HEK293 (cell line): Measurements from ENCODE around the gene NAA25.

ENCODE experiments used
- CTCF ChIA-PET: fragments of 350-600 bp; formaldehyde crosslinking; extraction: SDS; loops from one replicate; lab custom pipeline; 2021; ENCODE audit warnings: antibody characterized with exemption; lab: Yijun Ruan, JAX
- POLR2A ChIA-PET: fragments of 300-600 bp; formaldehyde crosslinking; extraction: SDS; loops from one replicate; lab custom pipeline; 2020; ENCODE audit warnings: antibody characterized with exemption, inconsistent platforms; lab: Yijun Ruan, JAX
- H3K27ac ChIP-seq: fragments of 200-500 bp; sonication (Bioruptor generic); 2 replicates; pipeline ENCODE4 v1.5.1; 2014; ENCODE audit warnings: low read depth, low read length, control low read depth, inconsistent platforms; ENCODE audit errors: extremely low read depth
- H3K36me3 ChIP-seq, 2 experiments: fragments of 200-500 bp in 1 of 2; sonication (Bioruptor generic) in 1 of 2; 1 replicate in 1 of 2; 2 replicates in 1 of 2; pipeline ENCODE4 v1.5.1; 2014 to 2017; ENCODE audit warnings: inconsistent platforms in 2 of 2, low read length in 2 of 2; ENCODE audit not compliant: control insufficient read depth in 2 of 2, insufficient read depth in 1 of 2
- H3K4me1 ChIP-seq: fragments of 200-500 bp; sonication (Bioruptor generic); 2 replicates; pipeline ENCODE4 v1.5.1; 2014; ENCODE audit warnings: mild to moderate bottlenecking, low read length, inconsistent platforms; ENCODE audit not compliant: control insufficient read depth, insufficient read depth
- H3K4me3 ChIP-seq: 2 replicates; pipeline ENCODE4 v1.5.1; 2011; ENCODE audit warnings: low read depth, mild to moderate bottlenecking, control low read depth, low read length, moderate library complexity
- H3K9me3 ChIP-seq: fragments of 200-500 bp; sonication (Bioruptor generic); 2 replicates; pipeline ENCODE4 v1.5.1; 2014; ENCODE audit warnings: low read depth, low read length, inconsistent platforms; ENCODE audit not compliant: control insufficient read depth, insufficient read depth
- FEZF1 ChIP-seq: fragments of 450-650 bp; formaldehyde crosslinking; IDR thresholded peaks from 2 replicates; pipeline ENCODE4 v1.5.1; 2016; ENCODE audit warnings: missing biosample characterization, missing genetic modification characterization
- PBX3 ChIP-seq: sonication (generic); formaldehyde crosslinking; IDR thresholded peaks from 2 replicates; pipeline ENCODE4 v1.8.1; 2022; ENCODE audit warnings: mild to moderate bottlenecking, moderate library complexity, missing genetic modification reagents
- ZNF121 ChIP-seq: fragments of 450-650 bp; formaldehyde crosslinking; IDR thresholded peaks from 2 replicates; pipeline ENCODE4 v1.5.1; 2016; ENCODE audit warnings: missing biosample characterization, missing genetic modification characterization
- ZNF133 ChIP-seq: fragments of 450-650 bp; formaldehyde crosslinking; IDR thresholded peaks from 2 replicates; pipeline ENCODE4 v1.5.1; 2016; ENCODE audit warnings: missing biosample characterization, missing genetic modification characterization
- ZNF146 ChIP-seq: fragments of 450-650 bp; formaldehyde crosslinking; IDR thresholded peaks from 2 replicates; pipeline ENCODE4 v1.5.1; 2016; ENCODE audit warnings: missing biosample characterization, missing genetic modification characterization
- ZNF19 ChIP-seq: fragments of 450-650 bp; formaldehyde crosslinking; IDR thresholded peaks from 2 replicates; pipeline ENCODE4; 2016; ENCODE audit warnings: missing biosample characterization, missing genetic modification characterization, low read depth
- ZNF266 ChIP-seq: fragments of 450-650 bp; formaldehyde crosslinking; IDR thresholded peaks from 2 replicates; pipeline ENCODE4 v1.5.1; 2016; ENCODE audit warnings: missing biosample characterization, missing genetic modification characterization, low read depth
- ZNF423 ChIP-seq: fragments of 450-650 bp; formaldehyde crosslinking; IDR thresholded peaks from 2 replicates; pipeline ENCODE4 v1.5.1; 2016; ENCODE audit warnings: missing biosample characterization, missing genetic modification characterization
- ZNF596 ChIP-seq: fragments of 450-650 bp; IDR thresholded peaks from 2 replicates; pipeline ENCODE4 v1.5.0; 2018; ENCODE audit warnings: missing biosample characterization, mild to moderate bottlenecking, missing genetic modification characterization, moderate library complexity
- ZNF610 ChIP-seq: fragments of 450-650 bp; formaldehyde crosslinking; IDR thresholded peaks from 2 replicates; pipeline ENCODE4 v1.5.1; 2016; ENCODE audit warnings: missing biosample characterization, missing genetic modification characterization, borderline replicate concordance
- ZNF629 ChIP-seq: fragments of 450-650 bp; formaldehyde crosslinking; IDR thresholded peaks from 2 replicates; pipeline ENCODE4 v1.5.1; 2017; ENCODE audit warnings: missing biosample characterization, missing genetic modification characterization
- ZNF701 ChIP-seq: fragments of 450-650 bp; formaldehyde crosslinking; IDR thresholded peaks from 2 replicates; pipeline ENCODE4 v1.5.1; 2016; ENCODE audit warnings: missing biosample characterization, missing genetic modification characterization
- ZSCAN30 ChIP-seq: fragments of 450-650 bp; IDR thresholded peaks from 2 replicates; pipeline ENCODE4 v1.5.1; 2018; ENCODE audit warnings: missing biosample characterization, mild to moderate bottlenecking, missing genetic modification characterization, moderate library complexity
- TF ChIP-seq, protein P1 (sequence below): fragments of 450-650 bp; formaldehyde crosslinking; IDR thresholded peaks from 2 replicates; pipeline ENCODE4 v1.5.1; 2017; ENCODE audit warnings: missing biosample characterization, missing genetic modification characterization
- TF ChIP-seq, protein P2 (sequence below): fragments of 450-650 bp; formaldehyde crosslinking; conservative IDR thresholded peaks from 2 replicates; pipeline ENCODE4 v1.5.1; 2016; ENCODE audit warnings: low read depth, missing biosample characterization, missing genetic modification characterization

NAA25 gene

DNA sequence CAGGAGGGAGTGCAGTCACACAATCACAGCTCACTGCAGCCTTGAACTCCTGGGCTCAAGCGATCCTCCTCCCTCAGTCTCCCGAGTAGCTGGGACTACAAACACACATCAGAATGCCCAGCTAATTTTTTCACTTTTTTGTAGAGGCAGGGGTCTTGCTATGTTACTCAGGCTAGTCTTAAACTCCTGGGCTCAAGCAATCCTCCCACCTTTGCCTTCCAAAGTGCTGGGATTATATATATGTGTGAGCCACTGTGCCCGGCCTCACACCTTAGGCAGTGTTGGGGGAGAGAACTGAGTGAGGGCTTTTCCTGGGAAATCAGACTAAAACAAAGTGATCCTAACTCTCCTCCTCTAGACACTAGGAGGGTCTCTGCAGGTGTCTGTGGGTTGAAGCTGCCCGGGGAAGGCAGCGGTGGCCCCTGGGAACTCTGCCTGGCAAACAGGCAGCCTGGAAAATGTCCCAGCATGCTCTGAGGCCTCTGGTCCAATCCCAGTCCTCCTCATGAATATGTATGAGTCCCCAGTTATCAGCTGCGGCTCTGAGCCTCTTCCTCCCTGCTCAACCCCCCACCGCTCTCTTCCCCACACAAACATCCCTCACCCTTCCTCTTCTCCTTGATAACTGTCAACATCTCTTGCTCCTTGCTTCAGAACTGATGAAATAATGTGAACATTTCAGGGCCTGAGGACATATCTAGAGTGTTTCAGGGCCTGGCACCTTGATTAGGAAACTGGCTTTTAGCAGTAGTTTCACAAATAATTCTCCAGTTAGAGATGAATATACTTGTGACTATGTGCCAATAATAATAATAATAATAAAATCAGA lies 7.9 kb upstream of the NAA25 start (continued):
- TF ChIP-seq, protein P1, sequence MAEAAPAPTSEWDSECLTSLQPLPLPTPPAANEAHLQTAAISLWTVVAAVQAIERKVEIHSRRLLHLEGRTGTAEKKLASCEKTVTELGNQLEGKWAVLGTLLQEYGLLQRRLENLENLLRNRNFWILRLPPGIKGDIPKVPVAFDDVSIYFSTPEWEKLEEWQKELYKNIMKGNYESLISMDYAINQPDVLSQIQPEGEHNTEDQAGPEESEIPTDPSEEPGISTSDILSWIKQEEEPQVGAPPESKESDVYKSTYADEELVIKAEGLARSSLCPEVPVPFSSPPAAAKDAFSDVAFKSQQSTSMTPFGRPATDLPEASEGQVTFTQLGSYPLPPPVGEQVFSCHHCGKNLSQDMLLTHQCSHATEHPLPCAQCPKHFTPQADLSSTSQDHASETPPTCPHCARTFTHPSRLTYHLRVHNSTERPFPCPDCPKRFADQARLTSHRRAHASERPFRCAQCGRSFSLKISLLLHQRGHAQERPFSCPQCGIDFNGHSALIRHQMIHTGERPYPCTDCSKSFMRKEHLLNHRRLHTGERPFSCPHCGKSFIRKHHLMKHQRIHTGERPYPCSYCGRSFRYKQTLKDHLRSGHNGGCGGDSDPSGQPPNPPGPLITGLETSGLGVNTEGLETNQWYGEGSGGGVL (tag by site-specific recombination) = peak; percentile 97
- TF ChIP-seq ZNF133 (tag by site-specific recombination) (no peak), ZSCAN30 (tag by site-specific recombination) (no peak), ZNF266 (tag by site-specific recombination) (no peak), ZNF146 (tag by site-specific recombination) (no peak), ZNF701 (tag by site-specific recombination) (no peak), ZNF19 (tag by site-specific recombination) (no peak), FEZF1 (tag by site-specific recombination) (peak; percentile 33; the same call in 1 of the 2 replicates), ZNF629 (tag by site-specific recombination) (0 out of 2 replicates have a peak, but pooled peaks have one; percentile 8), ZNF423 (tag by site-specific recombination) (no peak)
- TF ChIP-seq, protein P2, sequence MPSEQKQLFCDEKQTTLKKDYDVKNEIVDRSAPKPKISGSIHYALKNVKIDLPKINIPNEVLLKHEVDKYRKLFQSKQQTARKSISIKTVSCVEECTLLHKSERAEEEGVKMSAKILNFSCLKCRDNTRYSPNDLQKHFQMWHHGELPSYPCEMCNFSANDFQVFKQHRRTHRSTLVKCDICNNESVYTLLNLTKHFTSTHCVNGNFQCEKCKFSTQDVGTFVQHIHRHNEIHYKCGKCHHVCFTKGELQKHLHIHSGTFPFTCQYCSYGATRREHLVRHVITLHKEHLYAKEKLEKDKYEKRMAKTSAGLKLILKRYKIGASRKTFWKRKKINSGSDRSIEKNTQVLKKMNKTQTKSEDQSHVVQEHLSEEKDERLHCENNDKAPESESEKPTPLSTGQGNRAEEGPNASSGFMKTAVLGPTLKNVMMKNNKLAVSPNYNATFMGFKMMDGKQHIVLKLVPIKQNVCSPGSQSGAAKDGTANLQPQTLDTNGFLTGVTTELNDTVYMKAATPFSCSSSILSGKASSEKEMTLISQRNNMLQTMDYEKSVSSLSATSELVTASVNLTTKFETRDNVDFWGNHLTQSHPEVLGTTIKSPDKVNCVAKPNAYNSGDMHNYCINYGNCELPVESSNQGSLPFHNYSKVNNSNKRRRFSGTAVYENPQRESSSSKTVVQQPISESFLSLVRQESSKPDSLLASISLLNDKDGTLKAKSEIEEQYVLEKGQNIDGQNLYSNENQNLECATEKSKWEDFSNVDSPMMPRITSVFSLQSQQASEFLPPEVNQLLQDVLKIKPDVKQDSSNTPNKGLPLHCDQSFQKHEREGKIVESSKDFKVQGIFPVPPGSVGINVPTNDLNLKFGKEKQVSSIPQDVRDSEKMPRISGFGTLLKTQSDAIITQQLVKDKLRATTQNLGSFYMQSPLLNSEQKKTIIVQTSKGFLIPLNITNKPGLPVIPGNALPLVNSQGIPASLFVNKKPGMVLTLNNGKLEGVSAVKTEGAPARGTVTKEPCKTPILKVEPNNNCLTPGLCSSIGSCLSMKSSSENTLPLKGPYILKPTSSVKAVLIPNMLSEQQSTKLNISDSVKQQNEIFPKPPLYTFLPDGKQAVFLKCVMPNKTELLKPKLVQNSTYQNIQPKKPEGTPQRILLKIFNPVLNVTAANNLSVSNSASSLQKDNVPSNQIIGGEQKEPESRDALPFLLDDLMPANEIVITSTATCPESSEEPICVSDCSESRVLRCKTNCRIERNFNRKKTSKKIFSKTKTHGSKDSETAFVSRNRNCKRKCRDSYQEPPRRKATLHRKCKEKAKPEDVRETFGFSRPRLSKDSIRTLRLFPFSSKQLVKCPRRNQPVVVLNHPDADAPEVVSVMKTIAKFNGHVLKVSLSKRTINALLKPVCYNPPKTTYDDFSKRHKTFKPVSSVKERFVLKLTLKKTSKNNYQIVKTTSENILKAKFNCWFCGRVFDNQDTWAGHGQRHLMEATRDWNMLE (tag by site-specific recombination) = 0 out of 2 replicates have a peak, but pooled peaks have one; percentile 19

GRCh38 chr12:112115259-112116045 lies 6.9 kb upstream of the NAA25 start:
- TF ChIP-seq ZNF610 (tag by site-specific recombination) = no peak
- TF ChIP-seq PBX3 = no peak
- TF ChIP-seq ZNF121 = peak; percentile 91
- TF ChIP-seq ZNF596 (tag by site-specific recombination) = no peak
- Histone ChIP-seq H3K9me3 (no peaks in the 10 kb centered on the region), H3K4me3 (no peak overlapping the region), H3K4me1 (peaks cover 10% of the 10 kb centered on the region), H3K36me3 (no peaks in the 10 kb centered on the region), H3K27ac (no peak overlapping the region)
- POLR2A ChIA-PET = interaction anchor here (0.7 to 4.1 kb wide), 2 partner anchors 10 to 18 kb away, joined by 4 to 66 read pairs; partner anchors contain the start of gene TRAFD1
- CTCF ChIA-PET = interaction anchor here (0.7 kb wide), 1 partner anchor 82 kb away, joined by 4 read pairs; no protein-coding TSS in a partner anchor
